ENCODE results near the gene COX6B2. TPM values are rescaled to one million over a fixed set of nuclear protein-coding genes. Genes with fewer than 3 reads are reported as not detected.

The COX6B2 gene
- total and polyA plus RNA-seq, 2 of the 8 experiments (the other 6 are each of a cell fraction or from before 2014, with no cell fraction given) = 4.9 to 6.4 TPM

GRCh38 chr19:55336101-55336500 is 18.4 kb downstream of the COX6B2 start (continued):
- no peak for TF ChIP-seq CHD7 (IDR thresholded peaks at IDR 0.05; ENCODE audit: insufficient replicate concordance, low read length)
- no peak for TF ChIP-seq KDM1A (IDR thresholded peaks at IDR 0.05; ENCODE audit: borderline replicate concordance, low read length)
- TF ChIP-seq PHF8 (conservative IDR thresholded peaks at IDR 0.05; ENCODE audit: low read depth, low read length) = no peak
- TF ChIP-seq BACH1 (IDR thresholded peaks at IDR 0.05; ENCODE audit: low read length) = no peak
- TF ChIP-seq TAF1 (IDR thresholded peaks at IDR 0.05; ENCODE audit: low read depth, low read length) = no peak
- TF ChIP-seq SIN3A (conservative IDR thresholded peaks at IDR 0.05 in 1 of 2, IDR thresholded peaks at IDR 0.05 in 1 of 2; ENCODE audit: low read depth in 1 of 2, low read length in 2 of 2) = no peak
- TF ChIP-seq E2F6 (IDR thresholded peaks at IDR 0.05) = no peak
- TF ChIP-seq USF2 (IDR thresholded peaks at IDR 0.05; ENCODE audit: low read length) = no peak
- no peak for TF ChIP-seq JUN (IDR thresholded peaks at IDR 0.05; ENCODE audit: low read depth, low read length)
- no peak for TF ChIP-seq SP2 (IDR thresholded peaks at IDR 0.05; ENCODE audit: low read length)
- no peak for TF ChIP-seq POLR2A (IDR thresholded peaks at IDR 0.05; ENCODE audit: control extremely low read depth in 1 of 2, low read depth in 2 of 2, low read length in 2 of 2)

Data from H1 (cell line).